Sigmoid colon (tissue), 3 donors: ENCODE data around the gene SND1.

ENCODE experiments used
- CTCF ChIP-seq, 4 experiments: fragments of 450-650 bp in 3 of 4; fragments of 200-600 bp in 1 of 4; IDR thresholded peaks; one replicate each; pipeline ENCODE4 v1.5.1; 2016 to 2019; ENCODE audit warnings: antibody characterized with exemption in 4 of 4, mild to moderate bottlenecking in 3 of 4, moderate library complexity in 2 of 4
- POLR2A ChIP-seq, 2 donors: fragments of 450-650 bp; IDR thresholded peaks; one replicate each; pipeline ENCODE4 v1.6.1; 2016; ENCODE audit warnings: antibody characterized with exemption in 2 of 2, mild to moderate bottlenecking in 2 of 2, moderate library complexity in 2 of 2

GRCh38 chr7:127937066-127937680 is 285.2 kb downstream of the SND1 start:
- TF ChIP-seq POLR2A (IDR thresholded peaks at IDR 0.05), result no peak
- no peak for TF ChIP-seq CTCF (IDR thresholded peaks at IDR 0.05)
